ENCODE measurements around the gene GLIS1. TPM values are rescaled to one million over a fixed set of nuclear protein-coding genes. Genes with fewer than 3 reads are reported as not detected.

GLIS1 gene
- total and polyA plus RNA-seq, 10 of the 15 experiments (the other 5 are each of a cell fraction or from before 2014, with no cell fraction given), result not detected

- Histone ChIP-seq H4K20me1 (ENCODE audit: control insufficient read depth, insufficient read depth) (no peaks in the 10 kb centered on the region), H2AFZ (ENCODE audit: control insufficient read depth, low read depth, low read length) (no peak overlapping the region), H3K27me3 (replicated peaks in 1 of 2; ENCODE audit: control insufficient read depth in 2 of 2, insufficient read depth in 2 of 2, low read length in 1 of 2) (peaks cover 0 to 3% of the 10 kb centered on the region in 2 experiments; a peak in 3 of 4 replicates), H3K4me1 (ENCODE audit: control insufficient read depth, insufficient read depth, low read length) (no peaks in the 10 kb centered on the region), H3K9ac (ENCODE audit: control insufficient read depth, insufficient read depth, low read length) (no peak overlapping the region), H3K4me2 (ENCODE audit: control insufficient read depth, insufficient read depth) (no peak overlapping the region), H3K27ac (ENCODE audit: control insufficient read depth, insufficient read depth) (no peak overlapping the region), H3K4me3 (no peak overlapping the region), H3K9me3 (replicated peaks; ENCODE audit: control insufficient read depth, insufficient read depth, low read length) (no peaks in the 10 kb centered on the region), H3K79me2 (ENCODE audit: control insufficient read depth, insufficient read depth, low read length) (no peaks in the 10 kb centered on the region), H3K36me3 (ENCODE audit: control insufficient read depth in 2 of 2, insufficient read depth in 2 of 2, low read length in 1 of 2) (no peaks in the 10 kb centered on the region)
- ChIA-PET POLR2A (no interaction called here), RAD21 (ENCODE audit: unreplicated experiment) (no interaction called here), CTCF (interaction anchor here (0.6 to 0.7 kb wide), 2 partner anchors 14 to 673 kb away, joined by 3 read pairs; no protein-coding TSS in a partner anchor), SMC1A (ENCODE audit: uncharacterized antibody, unreplicated experiment) (no interaction called here)
- intact Hi-C loops (cut with micrococcal nuclease; ENCODE audit: unreplicated experiment), result no loop called here
- no TSS peak for BruUV-seq (replicated peaks)
- in situ Hi-C loops (cut with MboI), result no loop called here
- ATAC-seq, result no peak
- DNase-seq (ENCODE audit: low read depth, low spot score), result no peak
- no peak for TF ChIP-seq ZNF687 (IDR thresholded peaks at IDR 0.05)
- no peak for TF ChIP-seq SMAD1 (IDR thresholded peaks at IDR 0.05; ENCODE audit: low read depth, partially characterized antibody)
- no peak for TF ChIP-seq FOXM1 (IDR thresholded peaks at IDR 0.05; ENCODE audit: low read depth, low read length)
- no peak for FAIRE-seq
- WGBS (ENCODE audit: insufficient coverage, insufficient replicate concordance, low lambda C conversion rate, missing lambda C conversion rate), result 12% methylated on average over 6 of the region's 6 CpGs
Measured at GRCh38 chr1:53576381-53576801, 162.6 kb downstream of the GLIS1 start.

- H3K4me1 ChIP-seq (ENCODE audit: control insufficient read depth, insufficient read depth, low read length), result no peaks in the 10 kb centered on the region
- POLR2A ChIA-PET, result no interaction called here
- FAIRE-seq, result no peak
Measured at GRCh38 chr1:53575955-53576320, 163.0 kb downstream of the GLIS1 start.

More at GRCh38 chr1:53575955-53576320, 163.0 kb downstream of the GLIS1 start:
- DNase-seq (ENCODE audit: low read depth, low spot score) (no peak), ATAC-seq (no peak; the same call in 2 of the 3 replicates)
- TF ChIP-seq BHLHE40 (IDR thresholded peaks at IDR 0.05; ENCODE audit: borderline replicate concordance in 1 of 2, low read depth in 2 of 2, low read length in 1 of 2) (no peak), MEF2B (IDR thresholded peaks at IDR 0.05; ENCODE audit: partially characterized antibody, poor library complexity, severe bottlenecking) (peak; percentile 14)
- WGBS (ENCODE audit: insufficient coverage, insufficient replicate concordance, low lambda C conversion rate, missing lambda C conversion rate), result 3% methylated on average over 5 of the region's 5 CpGs
- ChIA-PET CTCF (interaction anchor here (0.6 kb wide), 1 partner anchor 672 kb away, joined by 3 read pairs; no protein-coding TSS in a partner anchor), RAD21 (ENCODE audit: unreplicated experiment) (no interaction called here), SMC1A (ENCODE audit: uncharacterized antibody, unreplicated experiment) (no interaction called here)
- peaks cover 0 to 3% of the 10 kb centered on the region in 2 experiments; a peak in 3 of 4 replicates for H3K27me3 ChIP-seq (replicated peaks in 1 of 2; ENCODE audit: control insufficient read depth in 2 of 2, insufficient read depth in 2 of 2, low read length in 1 of 2)
- no peak overlapping the region for H2AFZ ChIP-seq (ENCODE audit: control insufficient read depth, low read depth, low read length)
- H3K9me3 ChIP-seq (replicated peaks; ENCODE audit: control insufficient read depth, insufficient read depth, low read length), result no peaks in the 10 kb centered on the region
- no peaks in the 10 kb centered on the region for H4K20me1 ChIP-seq (ENCODE audit: control insufficient read depth, insufficient read depth)
- in situ Hi-C loops (cut with MboI), result no loop called here
- H3K9ac ChIP-seq (ENCODE audit: control insufficient read depth, insufficient read depth, low read length), result no peak overlapping the region
- no peak overlapping the region for H3K4me3 ChIP-seq
- intact Hi-C loops (cut with micrococcal nuclease; ENCODE audit: unreplicated experiment), result no loop called here
- BruUV-seq (replicated peaks), result no TSS peak
- no peaks in the 10 kb centered on the region for H3K36me3 ChIP-seq (ENCODE audit: control insufficient read depth in 2 of 2, insufficient read depth in 2 of 2, low read length in 1 of 2)
- H3K79me2 ChIP-seq (ENCODE audit: control insufficient read depth, insufficient read depth, low read length), result no peaks in the 10 kb centered on the region
- H3K4me2 ChIP-seq (ENCODE audit: control insufficient read depth, insufficient read depth), result no peak overlapping the region
- H3K27ac ChIP-seq (ENCODE audit: control insufficient read depth, insufficient read depth), result no peak overlapping the region

Measured in GM12878 (cell line).